SK-N-SH (cell line): ENCODE results near the gene ENSA.

Source experiments
- FOSL2 ChIP-seq: IDR thresholded peaks from 2 replicates; pipeline ENCODE4 v1.4.0; 2012; ENCODE audit warnings: low read depth, mild to moderate bottlenecking, moderate library complexity, borderline replicate concordance
- FOXJ3 ChIP-seq: sonication (generic); formaldehyde crosslinking; IDR thresholded peaks from 2 replicates; pipeline ENCODE4 v1.5.1; 2020; ENCODE audit warnings: mild to moderate bottlenecking, missing genetic modification reagents
- POLR2AphosphoS5 ChIP-seq: IDR thresholded peaks from 2 replicates; pipeline ENCODE4 v1.6.1; 2012; ENCODE audit warnings: low read depth, low read length
- RFX5 ChIP-seq: IDR thresholded peaks from 2 replicates; pipeline ENCODE4 v1.6.1; 2012; ENCODE audit warnings: mild to moderate bottlenecking, improper control_type of control experiment, low read length
- SMC3 ChIP-seq: IDR thresholded peaks from 2 replicates; pipeline ENCODE4 v1.6.1; 2012; ENCODE audit warnings: low read depth, low read length, improper control_type of control experiment
- TAF1 ChIP-seq: IDR thresholded peaks from 2 replicates; pipeline ENCODE4 v1.6.1; 2012; ENCODE audit warnings: low read depth, mild to moderate bottlenecking, low read length, moderate library complexity, borderline replicate concordance
- TF ChIP-seq, protein P1 (sequence below): fragments of 200-600 bp; sonication (generic); IDR thresholded peaks from 2 replicates; pipeline ENCODE4 v1.6.1; 2017; ENCODE audit warnings: antibody characterized with exemption, mild to moderate bottlenecking, moderate library complexity
- TF ChIP-seq, protein P2 (sequence below): IDR thresholded peaks from 2 replicates; pipeline ENCODE4 v1.4.0; 2012; ENCODE audit warnings: low read depth, borderline replicate concordance

GRCh38 chr1:150582371-150582770 lies 47.0 kb downstream of the ENSA start:
- TF ChIP-seq, protein P1, sequence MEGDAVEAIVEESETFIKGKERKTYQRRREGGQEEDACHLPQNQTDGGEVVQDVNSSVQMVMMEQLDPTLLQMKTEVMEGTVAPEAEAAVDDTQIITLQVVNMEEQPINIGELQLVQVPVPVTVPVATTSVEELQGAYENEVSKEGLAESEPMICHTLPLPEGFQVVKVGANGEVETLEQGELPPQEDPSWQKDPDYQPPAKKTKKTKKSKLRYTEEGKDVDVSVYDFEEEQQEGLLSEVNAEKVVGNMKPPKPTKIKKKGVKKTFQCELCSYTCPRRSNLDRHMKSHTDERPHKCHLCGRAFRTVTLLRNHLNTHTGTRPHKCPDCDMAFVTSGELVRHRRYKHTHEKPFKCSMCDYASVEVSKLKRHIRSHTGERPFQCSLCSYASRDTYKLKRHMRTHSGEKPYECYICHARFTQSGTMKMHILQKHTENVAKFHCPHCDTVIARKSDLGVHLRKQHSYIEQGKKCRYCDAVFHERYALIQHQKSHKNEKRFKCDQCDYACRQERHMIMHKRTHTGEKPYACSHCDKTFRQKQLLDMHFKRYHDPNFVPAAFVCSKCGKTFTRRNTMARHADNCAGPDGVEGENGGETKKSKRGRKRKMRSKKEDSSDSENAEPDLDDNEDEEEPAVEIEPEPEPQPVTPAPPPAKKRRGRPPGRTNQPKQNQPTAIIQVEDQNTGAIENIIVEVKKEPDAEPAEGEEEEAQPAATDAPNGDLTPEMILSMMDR: no peak
- TF ChIP-seq, protein P2, sequence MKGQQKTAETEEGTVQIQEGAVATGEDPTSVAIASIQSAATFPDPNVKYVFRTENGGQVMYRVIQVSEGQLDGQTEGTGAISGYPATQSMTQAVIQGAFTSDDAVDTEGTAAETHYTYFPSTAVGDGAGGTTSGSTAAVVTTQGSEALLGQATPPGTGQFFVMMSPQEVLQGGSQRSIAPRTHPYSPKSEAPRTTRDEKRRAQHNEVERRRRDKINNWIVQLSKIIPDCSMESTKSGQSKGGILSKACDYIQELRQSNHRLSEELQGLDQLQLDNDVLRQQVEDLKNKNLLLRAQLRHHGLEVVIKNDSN: no peak
- TF ChIP-seq TAF1 (no peak), FOXJ3 (CRISPR knock-in tag) (no peak), FOSL2 (no peak), RFX5 (no peak), SMC3 (no peak), POLR2AphosphoS5 (no peak)
